H1 (cell line): ENCODE results near the gene GSTA1. TPM values are rescaled to one million over a fixed set of nuclear protein-coding genes. Genes with fewer than 3 reads are reported as not detected.
"Not testable (repeated sequence)": the region's sequence is repeated elsewhere in the genome, so short reads cannot be mapped to it uniquely, and the experiment has no call there.

Experiments
- CTCF ChIA-PET: fragments of 300-600 bp; sonication (Branson Sonifier 250); formaldehyde crosslinking; loops from one replicate; lab custom pipeline; 2021; ENCODE audit not compliant: partially characterized antibody; lab: Charles Lee
- POLR2A ChIA-PET: fragments of 300-600 bp; sonication (Branson Sonifier 250); formaldehyde crosslinking; loops from one replicate; lab custom pipeline; 2021; ENCODE audit warnings: inconsistent platforms; ENCODE audit not compliant: partially characterized antibody; lab: Charles Lee
- DNase-seq, 2 experiments: peaks; one replicate each; pipeline versions ENCODE4 v3.0.0 to v3.0.0-alpha.2; 2010 to 2022; ENCODE audit warnings: low spot score in 2 of 2, low read depth in 1 of 2, mixed read lengths in 1 of 2
- FAIRE-seq: peaks from 2 replicates; lab custom pipeline; 2011; peaks lifted over from hg19 to GRCh38; lab: Jason Lieb, UNC
- H2AFZ ChIP-seq: 2 replicates; pipeline ENCODE4 v1.8.1; 2012; ENCODE audit warnings: low read length, inconsistent platforms
- H2AK5ac ChIP-seq: 2 replicates; pipeline ENCODE4 v1.6.1; 2013; ENCODE audit warnings: low read depth, low read length
- H2BK120ac ChIP-seq: replicated peaks from 2 replicates; pipeline ENCODE3; 2013; ENCODE audit warnings: low read depth, low read length, inconsistent platforms
- H2BK12ac ChIP-seq: 2 replicates; pipeline ENCODE4 v1.6.1; 2013; ENCODE audit warnings: low read depth, low read length
- H2BK15ac ChIP-seq: 2 replicates; pipeline ENCODE4 v1.6.1; 2013; ENCODE audit warnings: low read length
- H2BK20ac ChIP-seq: 2 replicates; pipeline ENCODE4 v1.6.1; 2013; ENCODE audit warnings: low read length
- H2BK5ac ChIP-seq: 2 replicates; pipeline ENCODE4 v1.6.1; 2013; ENCODE audit warnings: low read depth, low read length
- H3K14ac ChIP-seq: 2 replicates; pipeline ENCODE4 v1.6.1; 2013; ENCODE audit warnings: inconsistent platforms; ENCODE audit not compliant: insufficient read length
- H3K18ac ChIP-seq: 2 replicates; pipeline ENCODE4 v1.6.1; 2013; ENCODE audit warnings: low read length; ENCODE audit errors: extremely low read depth
- H3K23ac ChIP-seq: 2 replicates; pipeline ENCODE4 v1.6.1; 2013; ENCODE audit warnings: inconsistent platforms; ENCODE audit not compliant: insufficient read length
- H3K23me2 ChIP-seq: 2 replicates; pipeline ENCODE4 v1.6.1; 2013; ENCODE audit warnings: low read depth, low read length
- H3K27ac ChIP-seq: 2 replicates; pipeline ENCODE4 v1.6.1; 2011; ENCODE audit warnings: low read depth, low read length, inconsistent platforms
- H3K27me3 ChIP-seq, 4 experiments: replicated peaks in 1 of 4; 1 replicate in 1 of 4; 2 replicates in 3 of 4; pipeline versions ENCODE4 v1.6.1 to v1.8.1; 2011 to 2013; ENCODE audit warnings: low read length in 3 of 4, mild to moderate bottlenecking in 3 of 4, inconsistent platforms in 2 of 4, mixed read lengths in 2 of 4, moderate library complexity in 1 of 4; ENCODE audit not compliant: control insufficient read depth in 3 of 4, insufficient read depth in 3 of 4; ENCODE audit errors: extremely low read depth in 1 of 4
- H3K36me3 ChIP-seq, 4 experiments: 2 replicates each; pipeline versions ENCODE4 v1.6.1 to v1.8.1; 2011 to 2013; ENCODE audit warnings: mild to moderate bottlenecking in 4 of 4, low read length in 3 of 4, moderate library complexity in 2 of 4, control low read depth in 1 of 4, inconsistent platforms in 1 of 4; ENCODE audit not compliant: insufficient read depth in 4 of 4, control insufficient read depth in 2 of 4
- H3K4ac ChIP-seq: replicated peaks from 2 replicates; pipeline ENCODE3; 2013; ENCODE audit warnings: low read length, low read depth, mixed read lengths, inconsistent platforms; ENCODE audit not compliant: insufficient read length
- H3K4me1 ChIP-seq, 4 experiments: replicated peaks in 1 of 4; 1 replicate in 1 of 4; 2 replicates in 3 of 4; pipeline versions ENCODE4 v1.6.1 to v1.8.1; 2011 to 2013; ENCODE audit warnings: low read length in 3 of 4, inconsistent platforms in 2 of 4, mixed read lengths in 1 of 4; ENCODE audit not compliant: insufficient read depth in 4 of 4, control insufficient read depth in 3 of 4
- H3K4me2 ChIP-seq, 2 experiments: 2 replicates each; pipeline versions ENCODE4 v1.6.1 to v1.8.1; 2011 to 2013; ENCODE audit warnings: low read depth in 2 of 2, low read length in 2 of 2, control low read depth in 1 of 2, inconsistent platforms in 1 of 2, mild to moderate bottlenecking in 1 of 2; ENCODE audit not compliant: insufficient read depth in 1 of 2
- H3K4me3 ChIP-seq, 4 experiments: fragments of 200-600, 300-600 bp in 1 of 4; sonication (generic), shearing (Covaris generic), sonication (Bioruptor Twin) in 1 of 4; 2 replicates each; pipeline versions ENCODE4 v1.5.1 to v1.8.1; 2011 to 2016; ENCODE audit warnings: low read length in 4 of 4, low read depth in 3 of 4, control low read depth in 2 of 4, inconsistent platforms in 2 of 4, mild to moderate bottlenecking in 2 of 4, mixed read lengths in 1 of 4, moderate library complexity in 1 of 4; ENCODE audit not compliant: insufficient read depth in 2 of 4; ENCODE audit errors: extremely low read depth in 1 of 4
- H3K56ac ChIP-seq: replicated peaks from 2 replicates; pipeline ENCODE3; 2013; ENCODE audit warnings: low read depth, mild to moderate bottlenecking, mixed read lengths, low read length, inconsistent platforms; ENCODE audit not compliant: insufficient read length
- H3K79me1 ChIP-seq: 2 replicates; pipeline ENCODE4 v1.6.1; 2013; ENCODE audit warnings: low read depth, low read length, control low read depth
- H3K79me2 ChIP-seq, 2 experiments: 2 replicates each; pipeline versions ENCODE4 v1.6.1 to v1.8.1; 2012 to 2013; ENCODE audit warnings: low read length in 2 of 2, mild to moderate bottlenecking in 2 of 2, inconsistent platforms in 1 of 2; ENCODE audit not compliant: insufficient read depth in 2 of 2, control insufficient read depth in 1 of 2
- H3K9ac ChIP-seq, 4 experiments: replicated peaks in 1 of 4; 1 replicate in 1 of 4; 2 replicates in 3 of 4; pipeline versions ENCODE4 v1.6.1 to v1.8.1; 2011 to 2013; ENCODE audit warnings: low read depth in 3 of 4, low read length in 3 of 4, control low read depth in 2 of 4, mild to moderate bottlenecking in 2 of 4, moderate library complexity in 2 of 4, inconsistent platforms in 1 of 4; ENCODE audit errors: extremely low read depth in 1 of 4
- H3K9me3 ChIP-seq, 2 experiments: 2 replicates each; pipeline versions ENCODE4 v1.6.1 to v1.8.1; 2012 to 2013; ENCODE audit warnings: mild to moderate bottlenecking in 2 of 2, moderate library complexity in 2 of 2, control low read depth in 1 of 2, inconsistent platforms in 1 of 2, low read depth in 1 of 2, low read length in 1 of 2, mixed read lengths in 1 of 2; ENCODE audit not compliant: insufficient read depth in 2 of 2
- H4K20me1 ChIP-seq, 2 experiments: replicated peaks in 1 of 2; 2 replicates each; pipeline versions ENCODE3 to v1.8.1; 2011 to 2013; ENCODE audit warnings: inconsistent platforms in 2 of 2, low read length in 2 of 2, mild to moderate bottlenecking in 1 of 2; ENCODE audit not compliant: insufficient read depth in 2 of 2, control insufficient read depth in 1 of 2
- H4K5ac ChIP-seq: 2 replicates; pipeline ENCODE4 v1.6.1; 2013; ENCODE audit warnings: low read length, low read depth, mixed read lengths, inconsistent platforms; ENCODE audit not compliant: insufficient read length
- H4K8ac ChIP-seq: 2 replicates; pipeline ENCODE4 v1.8.0; 2013; ENCODE audit warnings: mild to moderate bottlenecking, moderate library complexity, low read length, inconsistent platforms; ENCODE audit not compliant: insufficient read depth; ENCODE audit errors: extremely low read depth
- H4K91ac ChIP-seq: replicated peaks from 2 replicates; pipeline ENCODE3; 2013; ENCODE audit warnings: low read length, mixed read lengths, inconsistent platforms; ENCODE audit not compliant: insufficient read length
- MAFK ChIP-seq: IDR thresholded peaks from 2 replicates; pipeline ENCODE4 v1.6.1; 2012; ENCODE audit warnings: low read depth, mild to moderate bottlenecking, improper control_type of control experiment, low read length
- RAD21 ChIP-seq, 2 experiments: IDR thresholded peaks in 1 of 2; conservative IDR thresholded peaks in 1 of 2; 2 replicates each; pipeline ENCODE4 v1.6.1; 2011; ENCODE audit warnings: low read depth in 2 of 2, low read length in 2 of 2, improper control_type of control experiment in 1 of 2, inconsistent platforms in 1 of 2, mild to moderate bottlenecking in 1 of 2, moderate library complexity in 1 of 2
- WGBS, 2 experiments: shearing (Covaris generic) in 1 of 2; methylation state at CpG; one replicate each; pipeline versions ENCODE4 v1.1.6 to v1.1.7; 2013 to 2015; ENCODE audit warnings: low lambda C conversion rate in 2 of 2, mixed read lengths in 2 of 2, inconsistent platforms in 1 of 2, low coverage in 1 of 2, missing lambda C conversion rate in 1 of 2; ENCODE audit not compliant: insufficient replicate concordance in 2 of 2, insufficient coverage in 1 of 2, insufficient read length in 1 of 2; ENCODE audit errors: extremely low coverage in 1 of 2, missing lambda C conversion rate in 1 of 2; 5-methylcytosine and 5-hydroxymethylcytosine counted together
- long read RNA-seq, 2 experiments: library from RNA in 1 of 2; library from capped mRNA in 1 of 2; stranded (forward); transcript quantifications; one replicate each; pipeline ENCODE4 v2.0.0, GENCODE V29; 2021; ENCODE audit warnings: inconsistent platforms in 1 of 2
- polyA minus RNA-seq, 3 experiments: library from RNA; depleted of rRNA, polyadenylated mRNA; stranded (reverse); fragments of >200 nt; gene quantifications; 1 replicate in 2 of 3; 2 replicates in 1 of 3; pipeline ENCODE4 v1.2.3, GENCODE V29; 2011
- polyA plus RNA-seq, 7 experiments: library from polyadenylated mRNA; depleted of rRNA in 3 of 7; stranded (reverse) in 5 of 7; unstranded in 2 of 7; fragments of >200 nt in 5 of 7; fragments of 200-250 nt in 2 of 7; gene quantifications; 1 replicate in 5 of 7; 2 replicates in 1 of 7; 4 replicates in 1 of 7; pipeline versions ENCODE4 v1.2.1 to v1.2.3, GENCODE V29; 2011 to 2013; ENCODE audit warnings: missing spikeins in 2 of 7, mixed read lengths in 2 of 7
- total RNA-seq: library from RNA; stranded (reverse); fragmentation: NEBNext Ultra II Directional; extraction: Animal tissue kit (Norgen Biotek cat#: 25700); gene quantifications from 2 replicates; pipeline ENCODE4 v1.2.1, GENCODE V29; 2021

GSTA1 gene
- total RNA-seq (not detected in 2 replicates), polyA plus RNA-seq (2011; rRNA removed) (0.08 TPM in 1 of 2 replicates, not detected in the other), polyA minus RNA-seq (2011; rRNA and poly(A)+ RNA removed) (not detected in 2 replicates)
- polyA plus RNA-seq (2011; cell fraction: cytosol; rRNA removed), result not detected
- not detected for polyA plus RNA-seq (2011; cell fraction: nucleus; rRNA removed)
- polyA plus RNA-seq (2012, experiment 1 of 2), result 0.17 to 0.83 TPM (median 0.19 TPM) in 3 of 4 replicates, not detected in the other
- not detected for polyA plus RNA-seq (2012, experiment 2 of 2)
- 0.67 TPM for polyA plus RNA-seq (2013, experiment 1 of 2)
- polyA plus RNA-seq (2013, experiment 2 of 2), result 0.52 TPM
- not detected for polyA minus RNA-seq (2011; cell fraction: cytosol; rRNA and poly(A)+ RNA removed)
- polyA minus RNA-seq (2011; cell fraction: nucleus; rRNA and poly(A)+ RNA removed), result not detected
- long read RNA-seq, experiment 1, result 0 reads
- long read RNA-seq, experiment 2, result 0 reads

DNA sequence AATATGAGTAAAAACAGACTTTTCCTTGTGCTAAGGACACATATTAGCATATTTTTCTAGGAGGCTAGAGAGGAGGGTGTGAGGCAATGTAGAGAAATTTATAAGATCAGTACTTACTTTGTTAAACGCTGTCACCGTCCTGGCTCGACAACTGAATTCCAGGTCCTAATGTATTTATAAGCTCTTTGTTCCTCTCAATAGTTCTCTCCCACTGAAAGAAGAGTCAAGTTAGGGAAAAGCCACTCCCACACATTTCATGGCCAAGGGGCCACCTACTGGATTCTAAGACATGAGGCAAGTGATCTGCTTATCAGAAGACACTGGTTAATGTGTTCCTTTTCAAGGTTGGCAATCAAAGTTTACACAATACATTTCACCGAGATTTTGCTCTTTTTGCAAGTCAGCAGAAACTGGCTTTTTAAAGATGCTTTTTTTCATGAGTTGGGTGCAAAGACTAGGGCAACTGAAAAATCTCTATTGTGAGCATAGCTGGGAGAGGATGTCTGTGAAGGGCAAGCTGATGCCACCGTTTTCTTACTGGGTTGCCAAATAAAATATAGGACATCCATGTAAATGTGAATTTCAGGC, at the start of gene GSTA1:
GSTA1 (minus strand) TSS at position 149 of the 588 bp plus-strand sequence. CDS start 4,549 bp downstream, outside the sequence.
- H3K36me3 ChIP-seq, H2BK12ac ChIP-seq, H4K20me1 ChIP-seq, H3K9me3 ChIP-seq, H3K4me1 ChIP-seq, H3K27me3 ChIP-seq, H4K8ac ChIP-seq, H3K4me2 ChIP-seq, H2BK120ac ChIP-seq, H3K27ac ChIP-seq, H3K14ac ChIP-seq, H3K9ac ChIP-seq, H2AFZ ChIP-seq, H2BK15ac ChIP-seq, FAIRE-seq, H3K4me3 ChIP-seq, H2BK5ac ChIP-seq, DNase-seq, H4K5ac ChIP-seq, H3K4ac ChIP-seq, H2BK20ac ChIP-seq, POLR2A ChIA-PET, H3K18ac ChIP-seq, H3K79me1 ChIP-seq, H3K23me2 ChIP-seq, H4K91ac ChIP-seq, H3K79me2 ChIP-seq, H2AK5ac ChIP-seq, H3K23ac ChIP-seq, H3K56ac ChIP-seq: not testable (repeated sequence)
- 56% methylated on average over 5 of the region's 5 CpGs; no CpG with 5 or more reads in 1 of the 2 experiments for WGBS, 2 experiments
- TF ChIP-seq MAFK (peak; percentile 50; the same call in 1 of the 2 replicates), RAD21 (IDR thresholded peaks at IDR 0.05 in 1 of 2, conservative IDR thresholded peaks at IDR 0.05 in 1 of 2; ENCODE audit: low read depth in 2 of 2, low read length in 2 of 2) (peak; percentile 36 to 38; a peak in 3 of 4 replicates)
- CTCF ChIA-PET, result interaction anchor here (0.9 to 2.6 kb wide), 3 partner anchors 41 to 134 kb away, joined by 3 to 10 read pairs (median 5); partner anchors contain the start of gene GSTA2
